Measurements from ENCODE around the gene DNAH2. TPM values are rescaled to one million over a fixed set of nuclear protein-coding genes. Genes with fewer than 3 reads are reported as not detected.
A peak's percentile ranks its signal among the peaks of the same experiment; 100 is the strongest.

Gene DNAH2
- total and polyA plus RNA-seq, 4 donors: 1.5 to 14.0 (median 7.6) TPM

- peaks cover 0 to 22% (median 13%) of the 10 kb centered on the region in 4 donors for H3K36me3 ChIP-seq (ENCODE audit: control insufficient read depth in 4 of 4, insufficient read depth in 4 of 4, low read length in 4 of 4)
- no peak for TF ChIP-seq CTCF (IDR thresholded peaks at IDR 0.05; ENCODE audit: control extremely low read depth, extremely low read depth)
- H3K4me1 ChIP-seq (ENCODE audit: control insufficient read depth in 5 of 5, insufficient read depth in 5 of 5, low read length in 5 of 5): peaks cover 0 to 63% (median 16%) of the 10 kb centered on the region in 5 donors
- peak; percentile 12 for ATAC-seq (ENCODE audit: insufficient read depth, low FRiP score)
- peak overlapping the region; percentile 62 for H3K4me3 ChIP-seq
- no peaks in the 10 kb centered on the region for H3K27me3 ChIP-seq (ENCODE audit: control insufficient read depth in 3 of 3, insufficient read depth in 3 of 3, low read length in 2 of 3)
- no peaks in the 10 kb centered on the region for H3K9me3 ChIP-seq (ENCODE audit: control insufficient read depth in 4 of 4, insufficient read depth in 3 of 4, low read length in 3 of 4)
- WGBS, 2 donors: 0% methylated on average over 47 of the region's 47 CpGs
- DNase-seq: peak; percentile 68 to 75 (median 75)
- H3K27ac ChIP-seq (ENCODE audit: low read depth in 1 of 2, low read length in 1 of 2): peak overlapping the region; percentile 85 to 100
- peak overlapping the region; percentile 72 to 73 for H3K9ac ChIP-seq (ENCODE audit: insufficient read depth in 1 of 2, low read length in 2 of 2)
Measured at GRCh38 chr17:7842380-7843256, 125.1 kb downstream of the DNAH2 start.

- Histone ChIP-seq H3K9ac (ENCODE audit: insufficient read depth in 1 of 2, low read length in 2 of 2) (peak overlapping the region; percentile 68 to 72), H3K27me3 (ENCODE audit: control insufficient read depth in 3 of 3, insufficient read depth in 3 of 3, low read length in 2 of 3) (no peaks in the 10 kb centered on the region), H3K36me3 (ENCODE audit: control insufficient read depth in 4 of 4, insufficient read depth in 4 of 4, low read length in 4 of 4) (peaks cover 3 to 28% (median 13%) of the 10 kb centered on the region in 4 donors), H3K4me3 (peak overlapping the region; percentile 62), H3K27ac (ENCODE audit: low read depth in 1 of 2, low read length in 1 of 2) (peak overlapping the region; percentile 85 to 100), H3K9me3 (ENCODE audit: control insufficient read depth in 4 of 4, insufficient read depth in 3 of 4, low read length in 3 of 4) (no peaks in the 10 kb centered on the region), H3K4me1 (ENCODE audit: control insufficient read depth in 5 of 5, insufficient read depth in 5 of 5, low read length in 5 of 5) (peaks cover 0 to 60% (median 16%) of the 10 kb centered on the region in 5 donors)
- ATAC-seq (ENCODE audit: insufficient read depth, low FRiP score) (no peak), DNase-seq (no peak)
- WGBS, 2 donors: 1% methylated on average over 17 of the region's 17 CpGs
- TF ChIP-seq CTCF (IDR thresholded peaks at IDR 0.05; ENCODE audit: control extremely low read depth, extremely low read depth): no peak
Measured at GRCh38 chr17:7843257-7843535, 125.7 kb downstream of the DNAH2 start.

- peak overlapping the region; percentile 72 for H3K9ac ChIP-seq (ENCODE audit: insufficient read depth in 1 of 2, low read length in 2 of 2)
- DNase-seq (peak; percentile 82 to 87 (median 85)), ATAC-seq (ENCODE audit: insufficient read depth, low FRiP score) (peak; percentile 31)
- peak overlapping the region; percentile 85 to 100 for H3K27ac ChIP-seq (ENCODE audit: low read depth in 1 of 2, low read length in 1 of 2)
- H3K4me3 ChIP-seq: peak overlapping the region; percentile 65
- no peak for TF ChIP-seq CTCF (IDR thresholded peaks at IDR 0.05; ENCODE audit: control extremely low read depth, extremely low read depth)
- WGBS, 2 donors: 1% methylated on average over 48 to 61 of the region's 61 CpGs
- H3K36me3 ChIP-seq (ENCODE audit: control insufficient read depth in 4 of 4, insufficient read depth in 4 of 4, low read length in 4 of 4): peaks cover 6 to 33% (median 13%) of the 10 kb centered on the region in 4 donors
- no peaks in the 10 kb centered on the region for H3K27me3 ChIP-seq (ENCODE audit: control insufficient read depth in 3 of 3, insufficient read depth in 3 of 3, low read length in 2 of 3)
- peaks cover 0 to 56% (median 12%) of the 10 kb centered on the region in 5 donors for H3K4me1 ChIP-seq (ENCODE audit: control insufficient read depth in 5 of 5, insufficient read depth in 5 of 5, low read length in 5 of 5)
- H3K9me3 ChIP-seq (ENCODE audit: control insufficient read depth in 4 of 4, insufficient read depth in 3 of 4, low read length in 3 of 4): no peaks in the 10 kb centered on the region
Measured at GRCh38 chr17:7843536-7844291, 126.2 kb downstream of the DNAH2 start.

Measured in lung (tissue), 12 donors.